GM12864 (cell line): ENCODE results near the gene SLC44A1.

ENCODE experiments used
- DNase-seq: peaks from one replicate; pipeline ENCODE4 v3.0.0-alpha.2; 2011; ENCODE audit warnings: low read depth
- H3K4me3 ChIP-seq: 2 replicates; pipeline ENCODE4 v1.5.1; 2011; ENCODE audit warnings: mild to moderate bottlenecking, low read depth, low read length, control low read depth
- TF ChIP-seq, protein P1 (sequence below): IDR thresholded peaks from 2 replicates; pipeline ENCODE4 v1.5.1; 2011; ENCODE audit warnings: low read depth, mild to moderate bottlenecking, moderate library complexity, low read length, control low read depth, inconsistent platforms; ENCODE audit errors: missing control alignments

The SLC44A1 gene

DNA sequence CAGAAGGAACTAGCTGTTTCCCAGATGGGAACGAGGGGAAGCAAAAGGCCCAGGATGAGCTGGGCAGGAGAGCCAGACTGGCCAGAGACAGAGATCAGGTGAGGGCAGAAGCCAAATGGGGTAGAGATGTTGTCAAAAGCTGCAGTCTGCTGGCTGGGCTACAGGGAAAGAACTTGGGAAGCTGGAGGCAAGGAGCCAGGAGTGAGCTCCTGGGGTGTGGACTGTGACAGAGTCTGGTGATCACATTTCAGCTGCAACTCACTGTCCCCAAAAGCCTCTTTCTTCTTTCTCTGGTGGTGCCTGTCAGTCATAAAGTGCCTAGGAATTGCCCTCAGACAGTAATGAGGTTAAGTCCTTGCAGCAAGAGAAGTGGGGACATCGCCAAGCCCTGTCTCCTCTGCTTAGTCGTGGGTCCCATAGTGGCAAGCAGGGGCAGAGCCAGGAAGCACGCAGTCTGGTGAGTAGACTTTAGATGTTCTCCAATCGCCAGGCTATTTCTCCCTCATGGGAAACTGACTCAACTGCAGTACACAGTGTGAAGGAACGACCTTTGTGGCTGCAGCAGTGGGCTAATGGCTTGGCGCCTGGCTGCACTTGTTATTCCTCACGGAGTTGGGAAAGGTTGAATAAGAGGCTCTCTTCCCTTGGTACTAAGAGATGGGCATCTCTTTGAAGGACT, 200.9 kb downstream of the SLC44A1 start:
- H3K4me3 ChIP-seq, result no peak overlapping the region
- no peak for DNase-seq
- TF ChIP-seq, protein P1, sequence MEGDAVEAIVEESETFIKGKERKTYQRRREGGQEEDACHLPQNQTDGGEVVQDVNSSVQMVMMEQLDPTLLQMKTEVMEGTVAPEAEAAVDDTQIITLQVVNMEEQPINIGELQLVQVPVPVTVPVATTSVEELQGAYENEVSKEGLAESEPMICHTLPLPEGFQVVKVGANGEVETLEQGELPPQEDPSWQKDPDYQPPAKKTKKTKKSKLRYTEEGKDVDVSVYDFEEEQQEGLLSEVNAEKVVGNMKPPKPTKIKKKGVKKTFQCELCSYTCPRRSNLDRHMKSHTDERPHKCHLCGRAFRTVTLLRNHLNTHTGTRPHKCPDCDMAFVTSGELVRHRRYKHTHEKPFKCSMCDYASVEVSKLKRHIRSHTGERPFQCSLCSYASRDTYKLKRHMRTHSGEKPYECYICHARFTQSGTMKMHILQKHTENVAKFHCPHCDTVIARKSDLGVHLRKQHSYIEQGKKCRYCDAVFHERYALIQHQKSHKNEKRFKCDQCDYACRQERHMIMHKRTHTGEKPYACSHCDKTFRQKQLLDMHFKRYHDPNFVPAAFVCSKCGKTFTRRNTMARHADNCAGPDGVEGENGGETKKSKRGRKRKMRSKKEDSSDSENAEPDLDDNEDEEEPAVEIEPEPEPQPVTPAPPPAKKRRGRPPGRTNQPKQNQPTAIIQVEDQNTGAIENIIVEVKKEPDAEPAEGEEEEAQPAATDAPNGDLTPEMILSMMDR, result no peak

DNA sequence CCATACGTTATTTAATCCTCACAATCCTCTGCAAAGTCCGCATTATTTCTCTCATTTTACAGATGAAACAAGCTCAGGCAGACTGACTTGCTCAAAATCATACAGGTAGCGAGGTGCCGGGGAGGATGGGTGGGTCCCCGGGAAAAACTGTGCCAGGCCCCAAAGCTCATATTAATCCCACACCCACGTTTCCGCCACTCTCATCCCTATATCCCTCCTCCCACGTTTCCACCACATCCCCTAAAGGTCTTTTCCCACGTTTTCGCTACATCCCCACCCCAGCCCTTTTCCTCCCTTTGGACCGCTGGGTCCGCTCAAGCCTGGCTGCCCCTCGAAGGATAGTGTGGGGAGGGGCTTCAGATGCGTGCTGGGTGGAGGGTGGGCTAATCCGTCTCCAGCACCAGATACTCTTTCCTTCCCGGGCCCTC, 202.9 kb downstream of the SLC44A1 start:
- H3K4me3 ChIP-seq, result peak overlapping the region; percentile 67
- TF ChIP-seq, protein P1, result no peak
- DNase-seq, result no peak

DNA sequence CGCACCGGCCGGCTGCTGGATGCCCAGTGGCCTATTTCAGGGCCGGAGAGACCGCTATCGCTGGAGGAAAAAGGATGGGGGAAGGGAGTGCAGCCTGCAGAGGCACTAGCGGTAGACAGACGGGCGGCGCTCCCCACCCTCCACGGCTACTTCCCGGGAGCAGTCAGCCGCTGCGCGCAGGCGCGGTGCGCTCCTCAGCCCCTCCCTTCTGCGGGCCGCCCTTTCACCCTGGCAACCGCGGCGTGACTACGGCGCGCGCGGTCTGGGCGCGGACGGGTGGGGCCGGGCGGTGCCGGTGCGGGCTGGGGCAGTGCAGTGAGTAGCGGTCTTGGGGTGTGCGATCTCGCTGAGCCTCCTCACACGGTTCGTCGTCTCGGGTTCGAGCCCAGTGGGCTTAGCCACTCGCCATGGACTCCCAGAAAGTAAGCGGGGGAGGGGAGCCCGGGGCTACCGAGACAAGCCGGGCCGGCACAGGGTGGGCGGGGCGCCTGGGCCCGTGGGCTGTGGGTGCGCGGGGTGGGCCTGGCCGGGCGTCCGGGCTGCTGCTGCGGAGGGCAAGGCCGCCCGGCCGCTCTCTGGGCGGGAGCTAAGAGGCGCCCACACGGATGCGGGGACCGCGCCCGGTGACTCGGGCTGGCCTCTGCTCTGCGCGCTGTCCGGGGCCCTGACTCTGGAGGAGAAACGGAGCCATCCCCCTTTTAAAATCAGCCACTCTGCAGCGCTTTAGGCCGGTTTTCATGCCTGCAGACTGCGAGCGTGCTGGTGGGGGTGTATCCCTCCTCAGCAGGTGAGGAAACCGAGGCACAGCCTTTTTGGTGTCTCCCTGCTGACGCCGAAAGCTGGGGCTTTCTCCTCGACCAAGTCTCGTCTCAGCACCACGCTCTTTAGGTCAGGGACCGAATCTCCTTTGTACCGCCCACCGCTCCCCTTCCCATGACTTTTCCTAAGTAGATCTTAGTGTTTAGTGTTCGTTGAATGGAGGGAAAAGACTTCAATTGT, 203.7 kb downstream of the SLC44A1 start, which contains the start of gene FSD1L:
Gene FSD1L, plus strand, starts transcription at position 221 of the 999 bp plus-strand sequence. Its CDS starts 187 bp downstream, at position 408.
- TF ChIP-seq, protein P1, result peak; percentile 53
- peak; percentile 77 for DNase-seq
- H3K4me3 ChIP-seq, result peak within 1 kb of the TSS; percentile 67

DNA sequence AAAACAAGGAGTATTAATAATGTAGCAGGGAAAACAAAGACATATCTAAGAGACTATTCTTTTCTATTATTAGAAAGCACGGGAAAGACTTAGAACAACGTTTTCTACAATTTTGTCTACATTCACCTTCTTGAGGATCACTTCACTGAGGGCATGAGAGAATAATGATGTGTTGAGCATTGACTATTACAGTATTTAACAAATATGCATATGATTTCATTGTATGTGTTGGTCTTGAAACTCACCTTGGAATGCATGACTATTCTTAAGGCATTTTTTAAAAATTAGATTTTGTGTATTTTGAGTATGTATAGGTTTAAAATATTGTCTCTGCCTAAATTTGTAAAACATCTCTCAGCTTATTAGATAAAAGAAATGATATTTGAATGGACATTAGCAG, 204.6 kb downstream of the SLC44A1 start:
- TF ChIP-seq, protein P1, result no peak
- no peak for DNase-seq
- no peak overlapping the region; the same call in 1 of the 2 replicates for H3K4me3 ChIP-seq

DNA sequence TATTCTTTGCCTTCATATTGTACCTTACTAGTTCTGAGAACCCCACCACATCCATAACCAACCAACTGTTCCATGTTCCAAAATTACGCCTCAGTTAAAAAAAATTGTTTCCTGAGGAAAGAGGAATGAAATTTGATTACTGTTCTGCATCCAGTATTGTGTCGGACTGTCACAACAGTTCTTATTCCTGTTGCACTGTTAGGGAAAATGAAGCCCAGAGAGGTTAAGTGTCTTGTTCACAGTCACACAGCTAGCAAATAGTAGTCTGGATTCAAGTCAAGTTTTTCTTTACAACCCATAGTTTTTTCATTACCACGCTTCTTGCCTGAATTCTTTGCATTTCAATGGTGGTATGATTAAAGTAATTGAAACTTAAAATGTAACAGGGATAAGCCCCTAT, 207.7 kb downstream of the SLC44A1 start:
- TF ChIP-seq, protein P1, result no peak
- DNase-seq, result no peak
- no peak overlapping the region for H3K4me3 ChIP-seq

DNA sequence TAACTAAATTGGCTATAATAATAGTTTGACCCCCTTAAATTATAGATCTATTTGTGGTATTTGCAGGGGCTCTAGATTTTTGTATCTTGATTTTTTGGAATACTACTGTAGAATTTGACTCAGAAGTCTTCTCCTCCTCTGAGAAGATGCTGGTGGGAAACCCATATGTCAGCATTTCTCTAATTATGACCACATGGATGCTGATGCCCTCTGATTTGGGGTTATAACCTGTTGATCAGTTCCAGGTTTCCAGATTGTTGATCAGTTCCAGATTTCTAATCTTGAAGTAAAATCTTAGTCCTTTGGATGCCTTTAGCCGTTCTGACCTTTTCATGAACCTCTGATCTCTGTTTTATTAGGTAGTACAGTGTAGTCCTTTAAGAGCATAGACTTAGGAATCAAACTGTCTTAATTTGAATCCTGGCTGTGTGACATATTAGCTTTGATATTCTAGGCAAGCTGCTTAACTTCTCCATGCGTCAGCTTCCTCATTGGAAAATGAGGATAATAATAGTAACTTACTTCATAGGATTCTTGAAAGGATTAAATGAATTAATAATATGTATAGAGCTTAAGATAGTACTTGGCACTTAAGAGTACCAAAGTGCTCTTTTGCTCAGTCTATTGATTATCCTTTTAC, 211.5 kb downstream of the SLC44A1 start:
- no peak overlapping the region for H3K4me3 ChIP-seq
- TF ChIP-seq, protein P1, result no peak
- DNase-seq, result no peak
